ENCODE data around the gene GMPS.
"Not testable (repeated sequence)": the region's sequence is repeated elsewhere in the genome, so short reads cannot be mapped to it uniquely, and the experiment has no call there.

The GMPS gene

DNA sequence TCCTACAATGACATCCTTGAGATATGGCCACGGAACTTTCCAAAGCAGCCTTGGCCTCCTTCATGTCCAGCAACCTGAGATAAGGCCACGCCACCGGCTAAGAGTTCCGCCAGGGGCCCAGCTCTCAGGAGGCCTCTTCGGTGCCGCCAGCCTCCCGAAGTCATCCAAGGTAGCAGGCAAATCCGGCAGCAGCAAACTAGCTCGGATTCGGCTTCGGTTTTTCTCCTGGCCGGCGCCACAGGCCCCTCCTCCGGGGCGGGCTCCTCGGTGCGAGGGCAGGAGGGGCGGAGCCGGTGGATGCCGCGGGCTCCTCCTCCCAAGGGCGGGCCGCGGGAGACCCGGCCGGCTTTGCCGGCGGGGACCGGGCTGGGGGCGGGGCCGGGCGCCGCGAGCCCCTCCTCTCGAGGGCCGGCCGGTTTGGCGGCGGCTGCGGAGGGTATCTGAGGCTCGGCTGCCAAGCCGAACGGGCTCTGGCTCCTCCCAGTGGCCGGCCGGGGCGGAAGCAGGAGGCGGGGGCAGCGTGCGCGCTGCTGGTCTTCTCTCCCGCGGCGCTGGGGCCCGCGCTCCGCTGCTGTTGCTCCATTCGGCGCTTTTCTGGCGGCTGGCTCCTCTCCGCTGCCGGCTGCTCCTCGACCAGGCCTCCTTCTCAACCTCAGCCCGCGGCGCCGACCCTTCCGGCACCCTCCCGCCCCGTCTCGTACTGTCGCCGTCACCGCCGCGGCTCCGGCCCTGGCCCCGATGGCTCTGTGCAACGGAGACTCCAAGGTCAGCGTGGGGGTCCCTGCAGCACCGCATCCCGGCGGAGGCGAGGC, at the start of gene GMPS:
Gene GMPS (plus strand): TSS at position 518 of the 812 bp plus-strand sequence. CDS start 221 bp downstream, at position 739.
- peak; percentile 96 for DNase-seq

DNA sequence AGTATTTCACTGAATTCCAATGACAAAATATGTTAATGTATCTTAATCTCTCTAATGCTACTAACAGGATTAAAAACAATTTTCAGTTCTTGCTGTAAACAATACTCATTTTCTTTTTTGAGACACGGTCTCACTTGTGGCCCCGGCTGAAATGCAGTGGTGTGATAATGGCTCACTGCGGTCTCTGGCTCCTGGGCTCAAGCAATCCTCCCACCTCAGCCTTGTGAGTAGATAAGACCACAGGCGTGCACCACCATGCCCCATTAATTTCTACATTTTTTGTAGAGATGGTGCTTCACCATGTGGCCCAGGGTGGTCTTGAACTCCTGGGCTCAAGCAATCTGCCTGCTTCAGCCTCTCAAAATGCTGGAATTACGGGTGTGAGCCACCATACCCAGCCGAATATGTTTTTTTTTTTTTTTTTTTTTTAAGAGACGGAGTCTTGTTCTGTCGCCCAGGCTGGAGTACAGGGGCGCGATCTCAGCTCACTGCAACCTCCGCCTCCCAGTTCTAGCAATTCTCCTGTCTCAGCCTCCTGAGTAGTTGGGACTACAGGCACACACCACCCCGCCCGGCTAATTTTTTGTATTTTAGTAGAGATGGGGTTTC, 41.9 kb upstream of the GMPS start:
- not testable (repeated sequence) for DNase-seq

DNA sequence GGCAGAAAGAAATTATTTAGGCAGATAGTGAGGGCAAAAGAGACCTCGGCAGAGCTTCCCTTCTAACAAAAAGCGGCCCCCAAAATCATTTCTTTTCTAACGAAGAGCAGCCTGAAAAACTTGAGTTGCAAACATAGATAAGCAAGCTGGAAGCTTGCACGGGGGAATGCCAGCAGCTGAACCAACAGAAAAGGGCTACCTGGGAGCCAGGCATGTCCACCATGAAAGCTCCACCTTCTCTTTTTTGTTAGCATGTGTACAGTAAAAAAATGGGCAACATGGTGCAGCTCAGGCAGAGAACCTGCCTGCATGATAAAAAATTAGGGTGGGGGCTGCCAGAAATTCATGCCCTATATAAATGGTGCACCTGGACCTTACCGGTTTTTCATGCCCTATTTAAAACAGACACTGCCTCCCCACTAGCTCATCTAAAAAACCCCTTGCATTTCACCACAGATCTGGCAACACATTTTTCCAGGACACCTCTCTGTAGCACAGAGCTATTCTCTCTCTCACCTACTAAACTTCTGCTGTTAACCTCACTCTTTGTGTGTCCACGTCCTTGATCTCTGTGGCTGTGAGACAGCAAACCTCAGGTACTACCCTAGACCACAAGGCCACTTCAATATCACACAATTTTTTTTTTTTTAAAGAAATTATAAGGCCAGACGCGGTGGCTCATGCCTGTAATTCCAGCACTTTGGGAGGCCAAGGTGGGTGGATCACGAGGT, 34.9 kb upstream of the GMPS start:
- DNase-seq: no peak

DNA sequence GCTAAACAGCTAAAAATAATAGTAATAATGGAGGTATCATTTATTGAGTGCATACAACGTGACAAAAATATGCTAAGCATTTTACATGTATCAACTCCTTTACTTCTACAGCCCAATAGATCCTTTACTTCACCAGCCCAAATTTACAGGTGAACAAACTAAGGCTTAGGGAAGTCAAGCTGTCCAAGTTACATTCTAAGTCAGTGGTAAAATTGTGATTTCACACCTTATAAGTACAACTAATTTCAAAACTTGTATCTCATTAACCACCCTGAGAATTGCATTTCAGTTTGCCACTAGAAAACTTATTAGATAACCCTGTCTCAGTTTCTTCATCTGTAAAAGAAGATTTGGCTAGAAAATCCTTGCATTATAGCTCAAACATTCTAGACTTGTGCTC, 26.9 kb upstream of the GMPS start:
- no peak for DNase-seq

DNA sequence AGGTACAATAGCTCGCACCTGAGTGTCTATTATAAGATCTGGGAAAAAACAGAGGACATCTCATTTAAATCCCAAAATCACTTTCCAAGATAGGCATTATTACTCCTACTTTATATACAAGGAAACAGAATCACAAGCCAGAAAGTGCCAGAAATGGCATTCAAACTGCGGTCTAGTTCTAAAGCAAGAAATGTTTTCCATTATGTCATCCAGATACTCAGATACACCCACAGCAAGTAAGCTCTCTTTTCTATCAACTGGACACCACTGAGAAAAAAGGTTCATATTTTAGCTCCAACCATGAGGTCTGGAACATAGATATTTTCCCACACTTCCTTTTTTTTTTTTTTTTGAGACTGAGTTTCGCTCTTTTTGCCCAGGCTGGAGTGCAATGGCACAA, 24.3 kb upstream of the GMPS start:
- no peak for DNase-seq

DNA sequence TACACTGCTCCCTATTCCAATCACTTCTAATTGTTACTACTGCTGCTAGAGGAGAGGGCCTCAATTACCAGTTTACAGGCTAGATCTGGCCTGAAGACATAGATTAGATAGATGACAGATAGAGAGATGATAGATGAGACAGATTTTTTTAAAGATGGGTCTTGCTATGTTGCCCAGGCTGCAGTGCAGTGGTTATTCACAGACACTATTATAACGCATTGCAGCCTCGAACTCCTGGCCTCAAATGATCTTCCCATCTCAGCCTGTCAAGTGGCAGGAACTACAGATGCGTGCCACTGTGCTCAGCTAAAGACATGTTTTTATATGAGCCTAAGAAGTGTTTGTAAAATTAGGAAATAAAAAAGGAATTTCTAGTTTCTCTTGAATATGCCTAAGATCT, 22.5 kb upstream of the GMPS start:
- no peak for DNase-seq

DNA sequence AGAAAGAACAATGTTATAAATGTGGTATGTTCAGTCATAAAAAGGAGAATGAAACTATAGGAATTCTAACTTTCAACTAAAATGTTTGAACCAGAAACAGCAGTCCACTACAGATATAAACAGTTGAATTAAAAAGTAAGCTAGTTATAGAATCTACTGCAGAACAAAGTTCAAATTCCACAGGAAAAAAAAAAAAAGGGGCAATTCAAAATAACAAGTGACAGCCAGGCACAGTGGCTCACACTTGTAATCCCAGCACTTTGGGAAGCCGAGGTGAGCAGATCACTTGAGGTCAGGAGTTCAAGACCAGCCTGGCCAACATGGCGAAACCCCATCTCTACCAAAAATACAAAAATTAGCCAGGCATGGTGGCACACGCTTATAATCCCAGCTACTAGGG, 21.0 kb upstream of the GMPS start:
- not testable (repeated sequence) for DNase-seq

DNA sequence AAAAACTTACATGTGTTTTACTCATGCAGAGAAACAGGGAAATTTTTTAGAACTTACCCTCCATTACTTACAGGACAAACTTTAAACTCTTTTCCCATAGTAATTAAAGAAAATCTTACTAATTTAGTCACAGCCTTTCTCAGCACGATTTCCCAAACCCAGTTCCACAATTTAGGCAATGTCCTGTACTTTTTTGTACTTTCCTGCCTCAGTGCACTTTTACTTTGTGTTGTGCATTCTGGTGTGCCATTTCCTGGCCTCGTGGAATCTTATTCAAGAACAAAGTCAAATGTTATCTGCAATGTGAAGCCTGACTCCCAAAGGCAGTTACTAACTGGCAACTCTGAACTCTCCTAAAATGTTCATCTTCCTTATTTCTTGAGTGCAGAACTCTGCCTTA, 18.1 kb upstream of the GMPS start:
- DNase-seq: no peak

DNA sequence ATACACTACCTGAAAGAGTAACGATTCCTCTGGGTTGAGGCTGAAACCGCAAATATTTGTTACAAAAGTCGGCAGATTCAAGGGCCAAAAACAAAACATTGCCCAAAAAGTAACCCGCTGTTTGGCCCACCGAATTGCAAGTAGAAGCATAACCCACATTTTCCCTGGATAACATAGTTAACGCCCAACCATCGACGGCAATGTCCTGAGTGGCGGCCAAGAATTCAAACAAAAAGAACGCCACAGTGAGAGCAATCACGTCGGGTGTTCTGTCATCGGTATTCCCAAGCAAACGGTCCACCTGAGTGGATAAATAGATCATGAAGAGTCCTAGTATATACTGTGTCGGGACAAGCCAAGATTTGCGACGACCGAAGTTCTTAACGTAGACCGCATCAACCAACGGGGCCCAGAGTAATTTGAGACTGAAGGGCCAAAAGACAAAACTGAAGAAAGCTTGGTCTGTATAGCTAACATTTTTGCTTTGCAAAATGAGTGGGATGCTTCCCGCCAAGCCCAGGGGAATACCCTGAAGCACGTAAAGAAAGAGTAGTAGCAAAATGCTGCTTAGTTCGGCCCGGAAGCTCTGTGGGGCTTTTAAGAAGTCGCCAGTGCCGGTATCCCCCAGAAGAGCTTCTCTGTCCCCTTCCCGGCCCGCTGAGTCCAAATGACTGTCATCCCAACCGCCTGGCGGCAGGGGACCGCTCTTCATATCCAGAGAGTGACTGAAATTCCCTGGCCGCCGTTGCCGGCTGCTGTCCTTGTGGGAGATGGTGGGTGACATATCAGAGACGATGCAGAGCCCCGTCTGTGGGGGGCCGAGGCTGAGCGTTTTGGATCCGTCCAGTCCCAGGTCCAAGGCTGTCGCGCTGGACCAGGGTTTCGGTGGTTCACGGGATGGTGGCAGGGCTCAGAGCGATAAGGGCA, 17.0 kb upstream of the GMPS start:
- no peak for DNase-seq

DNA sequence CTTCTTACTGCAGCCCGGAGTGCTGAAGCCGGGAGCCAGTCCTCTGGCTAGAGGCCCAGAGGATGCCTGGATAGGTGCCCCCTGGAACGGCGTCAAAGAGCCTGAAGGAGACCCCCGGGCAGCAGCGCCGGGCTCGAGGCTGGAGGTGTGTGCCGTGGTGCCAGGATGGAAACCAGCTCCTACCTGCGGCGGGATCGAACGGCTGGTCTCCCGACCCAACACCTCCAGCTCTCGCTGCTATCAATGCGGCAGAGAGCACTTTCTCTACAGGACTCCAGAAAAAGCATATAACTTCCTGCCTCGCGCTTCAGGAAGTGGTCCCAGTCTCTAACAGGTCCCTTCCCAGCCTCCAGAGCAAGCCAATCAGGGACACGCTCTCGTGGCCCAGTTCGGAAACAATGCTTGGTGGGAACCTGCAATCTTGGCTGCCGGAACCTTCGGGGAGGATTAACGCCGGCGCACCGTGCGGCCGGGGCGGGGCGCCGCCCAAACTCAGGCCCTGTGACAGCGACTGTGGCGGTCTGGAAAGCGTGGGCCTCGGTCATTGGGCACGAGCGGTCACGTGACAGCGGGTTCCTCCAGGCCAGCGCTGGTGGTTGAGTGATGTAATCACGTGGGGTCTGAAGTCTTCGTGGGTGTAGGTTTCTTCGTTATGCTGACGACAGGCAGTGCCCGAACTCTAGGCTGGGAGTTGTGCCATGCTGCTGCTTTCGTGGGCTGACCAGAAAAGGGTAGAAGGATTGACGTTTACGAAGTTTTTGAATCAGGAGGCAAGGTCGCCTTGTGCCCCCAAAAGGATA, 16.1 kb upstream of the GMPS start, which contains the start of gene SLC33A1:
Gene SLC33A1 (minus strand): TSS at position 287 of the 800 bp plus-strand sequence. CDS start 430 bp downstream, outside the sequence.
- peak; percentile 97 for DNase-seq

DNA sequence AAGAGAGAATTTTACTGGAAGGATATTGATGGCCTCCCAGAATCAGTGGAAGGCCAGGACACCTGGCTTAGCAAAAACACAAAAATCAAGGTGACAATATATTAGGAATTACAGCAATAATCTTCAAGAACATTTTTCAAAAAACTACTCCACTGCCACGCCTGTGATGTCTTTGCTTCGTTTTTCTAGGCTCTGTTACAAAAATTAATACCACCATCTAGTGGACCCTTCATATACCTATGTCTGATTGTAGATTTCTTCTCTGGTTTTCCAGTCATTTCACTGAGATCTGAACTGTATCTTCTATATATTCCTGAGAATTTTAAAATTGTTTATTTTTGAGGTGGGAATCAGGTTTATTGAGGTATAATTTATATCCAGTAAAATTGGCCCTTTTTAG, 10.6 kb upstream of the GMPS start:
- no peak for DNase-seq

DNA sequence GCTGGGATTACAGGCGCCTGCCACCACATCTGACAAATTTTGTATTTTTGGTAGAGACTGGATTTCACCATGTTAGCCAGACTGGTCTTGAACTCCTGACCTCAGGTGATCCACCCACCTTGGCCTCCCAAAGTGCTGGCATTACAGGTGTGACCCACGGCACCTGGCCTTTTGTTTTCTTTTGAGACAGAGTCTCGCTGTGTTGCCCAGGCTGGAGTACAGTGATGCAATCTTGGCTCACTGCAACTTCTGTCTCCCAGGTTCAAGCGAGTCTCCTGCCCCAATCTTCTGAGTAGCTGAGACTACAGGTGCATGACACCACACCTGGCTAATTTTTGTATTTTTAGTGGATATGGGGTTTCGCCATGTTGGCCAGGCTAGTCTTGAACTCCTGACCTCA, 10.0 kb upstream of the GMPS start:
- not testable (repeated sequence) for DNase-seq

DNA sequence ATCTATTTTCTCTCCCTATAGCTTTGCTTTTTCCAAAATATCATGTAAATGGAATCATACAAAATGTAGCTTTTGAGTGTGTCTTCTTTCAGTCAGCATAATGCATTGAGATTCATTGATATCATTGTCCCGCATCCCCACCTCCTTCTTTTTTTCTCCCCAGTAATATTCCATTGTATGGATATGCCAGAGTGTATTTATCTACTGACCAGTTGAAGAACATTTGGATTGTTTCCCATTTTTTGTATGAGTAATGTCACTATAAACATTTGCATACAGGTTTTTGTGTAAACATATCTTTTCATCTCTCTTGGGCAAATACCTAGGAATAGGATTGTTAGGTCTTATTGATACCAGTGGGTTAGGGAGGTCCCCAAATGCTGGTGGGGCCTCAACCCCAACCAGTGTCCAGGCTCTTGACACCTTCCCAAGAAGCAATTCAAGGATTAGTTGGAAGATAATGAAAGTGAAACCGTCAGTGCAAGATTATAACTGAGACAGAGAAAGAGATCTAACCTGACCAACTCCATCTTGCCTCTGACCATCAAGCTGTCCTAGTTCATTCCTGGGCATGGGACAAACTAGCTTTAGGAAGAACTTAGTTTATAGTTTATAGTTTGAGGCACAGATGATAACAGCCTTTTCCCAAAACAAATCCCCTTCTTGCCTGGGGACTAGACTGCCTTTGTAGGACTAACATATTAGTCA, 8.8 kb upstream of the GMPS start:
- DNase-seq: no peak

DNA sequence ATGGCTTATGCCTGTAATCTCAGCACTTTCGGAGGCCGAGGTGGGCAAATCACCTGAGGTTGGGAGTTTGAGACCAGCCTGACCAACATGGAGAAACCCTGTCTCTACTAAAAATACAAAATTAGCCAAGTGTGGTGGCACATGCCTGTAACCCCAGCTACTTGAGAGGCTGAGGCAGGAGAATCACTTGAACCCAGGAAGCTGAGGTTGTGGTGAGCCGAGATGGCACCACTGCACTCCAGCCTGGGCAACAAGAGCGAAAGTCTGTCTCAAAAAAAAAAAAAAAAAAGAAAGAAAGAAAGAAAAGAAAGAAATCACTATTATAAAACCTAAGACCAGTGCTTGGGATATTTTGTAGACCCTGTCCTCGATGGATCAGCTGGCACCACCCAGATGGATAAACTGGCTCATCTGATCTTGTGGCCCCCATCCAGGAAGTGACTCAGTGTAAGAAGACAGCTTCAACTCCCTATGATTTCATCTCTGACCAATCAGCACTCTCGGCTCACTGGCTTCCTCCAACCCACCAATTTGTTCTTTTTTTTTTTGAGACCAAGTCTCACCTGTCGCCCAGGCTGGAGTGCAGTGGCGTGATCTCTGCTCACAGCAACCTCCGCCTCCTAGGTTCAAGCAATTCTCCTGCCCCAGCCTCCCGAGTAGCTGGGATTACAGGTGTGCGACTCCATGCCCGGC, 8.0 kb upstream of the GMPS start:
- not testable (repeated sequence) for DNase-seq

DNA sequence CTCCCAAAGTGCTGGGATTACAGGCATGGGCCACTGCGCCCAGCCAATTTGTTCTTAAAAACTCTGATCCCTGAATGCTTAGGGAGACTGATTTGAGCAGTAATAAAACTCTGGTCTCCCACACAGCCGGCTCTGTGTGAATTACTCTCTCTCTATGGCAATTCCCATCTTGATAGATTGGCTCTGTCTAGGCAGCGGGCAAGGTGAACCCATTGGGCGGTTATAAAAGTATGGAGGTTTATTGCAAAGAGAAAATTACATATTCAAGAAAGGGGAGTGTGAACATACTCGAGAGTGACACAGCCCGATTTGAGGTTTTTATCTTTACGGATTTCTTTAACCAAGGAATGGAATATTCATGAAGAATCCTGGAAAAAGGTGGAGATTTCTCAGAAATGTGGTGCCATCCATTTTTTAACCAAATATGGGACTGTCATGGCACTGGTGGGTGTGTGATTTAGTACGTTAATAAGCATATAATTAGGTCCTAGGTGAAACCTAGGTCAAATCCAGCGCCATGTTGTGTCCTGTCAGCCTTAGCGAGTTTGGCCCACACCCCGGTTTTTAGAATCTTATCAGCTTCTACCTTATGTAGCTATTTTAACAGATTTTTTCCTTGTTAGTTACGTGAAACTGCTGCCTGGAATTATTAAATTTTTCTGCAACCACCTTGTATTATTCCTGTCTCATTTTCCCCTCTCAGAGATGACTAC, 7.2 kb upstream of the GMPS start:
- DNase-seq: no peak

DNA sequence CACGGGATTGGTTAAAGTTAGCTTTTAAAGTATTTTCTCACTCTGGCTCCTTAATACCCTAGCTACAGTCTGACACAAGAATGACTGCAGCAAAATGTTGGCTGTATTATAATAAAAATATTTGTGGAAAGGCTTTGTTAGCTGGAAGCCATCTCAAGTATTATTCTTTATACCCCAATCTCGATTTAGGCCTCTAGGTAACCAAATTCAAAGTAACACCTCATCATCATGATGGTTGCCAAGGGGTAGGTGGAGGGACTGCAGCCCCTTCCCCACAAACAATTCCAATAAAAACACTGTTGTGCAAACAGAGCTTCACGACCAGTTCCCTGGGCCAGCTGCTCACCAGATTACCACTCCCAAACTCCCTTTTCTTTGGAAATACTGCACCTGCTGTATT, 759 bp upstream of the GMPS start:
- DNase-seq: peak; percentile 66

DNA sequence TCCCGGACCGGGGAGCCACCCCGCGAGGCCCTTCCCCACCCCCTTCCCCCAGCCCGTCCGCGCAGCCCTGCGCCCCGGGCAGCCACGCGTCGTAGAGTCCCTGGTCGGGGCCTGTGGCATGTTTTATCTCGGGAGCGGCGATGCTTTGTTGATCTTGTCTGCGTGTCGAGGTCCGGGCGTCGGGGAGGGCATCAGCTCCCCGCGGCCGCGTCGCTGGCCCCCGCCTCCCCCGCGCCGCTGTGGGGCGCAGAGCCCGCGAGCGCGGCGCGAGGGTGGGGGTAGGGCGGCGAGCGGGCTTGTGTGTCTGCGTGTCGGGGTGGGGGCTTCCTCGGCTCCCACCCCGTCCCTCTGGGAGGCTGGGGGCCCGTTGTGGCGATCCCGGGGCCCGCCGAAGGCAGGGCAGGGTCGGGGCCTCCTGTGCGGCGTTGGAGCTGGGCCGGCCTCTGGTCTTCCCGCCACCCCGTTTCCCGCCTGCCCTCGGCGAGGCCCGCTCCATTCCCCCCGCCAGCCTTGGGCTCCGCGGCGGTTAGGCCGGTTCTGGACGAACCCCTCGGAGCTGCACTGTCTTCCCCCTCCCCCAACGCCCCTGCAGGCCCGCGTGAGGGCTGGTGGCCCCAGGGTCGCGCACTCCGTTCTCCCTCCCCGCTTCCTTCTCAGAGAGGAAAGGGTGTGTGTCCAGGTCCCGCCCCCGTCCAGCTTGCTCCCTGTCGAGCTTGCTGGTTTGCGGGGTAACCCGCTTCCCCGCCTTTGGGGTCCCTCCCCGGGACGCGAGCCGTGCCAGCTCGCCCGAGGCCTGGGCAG, 695 bp downstream of the GMPS start:
- no peak for DNase-seq

DNA sequence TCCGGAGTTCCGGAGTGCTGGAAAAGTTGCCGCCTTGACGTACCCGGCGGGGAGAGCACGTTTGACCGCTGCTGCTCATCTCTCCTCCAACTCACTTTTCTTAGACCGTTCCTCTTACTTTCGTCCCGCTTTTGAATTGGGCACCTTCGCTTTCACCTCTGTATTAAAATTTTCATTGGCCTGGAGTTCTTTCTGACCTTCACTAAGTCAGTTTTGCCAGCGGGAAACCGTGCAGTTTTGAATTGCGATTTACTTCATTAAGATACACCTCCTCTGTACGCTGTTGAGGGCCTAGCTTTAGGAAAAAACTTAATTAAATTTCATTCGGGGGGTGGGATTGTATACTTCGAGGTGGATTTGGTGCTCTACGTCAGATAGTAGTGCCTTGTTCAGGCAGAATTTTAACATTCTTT, 1.3 kb downstream of the GMPS start:
- peak; percentile 36 for DNase-seq
